Tibial nerve (tissue), 4 donors: ENCODE measurements around the gene BRIX1. TPM values are rescaled to one million over a fixed set of nuclear protein-coding genes. Genes with fewer than 3 reads are reported as not detected.
A peak's percentile ranks its signal among the peaks of the same experiment; 100 is the strongest.

Source experiments
- DNase-seq, 2 donors: peaks; one replicate each; pipeline ENCODE4 v3.0.0-alpha.2; 2019; ENCODE audit warnings: low spot score in 2 of 2
- H3K27ac ChIP-seq, 4 donors: fragments of 200-600 bp; sonication (generic) in 3 of 4; one replicate each; pipeline ENCODE4 v1.5.1; 2017 to 2019; ENCODE audit warnings: mild to moderate bottlenecking in 1 of 4
- H3K27me3 ChIP-seq, 2 donors: fragments of 200-600 bp; sonication (generic) in 1 of 2; one replicate each; pipeline versions ENCODE4 v1.5.1 to v1.6.0; 2017 to 2019
- H3K36me3 ChIP-seq, 3 donors: fragments of 200-600 bp; sonication (generic); one replicate each; pipeline ENCODE4 v1.5.1; 2018 to 2019
- H3K4me1 ChIP-seq, 4 donors: fragments of 200-600 bp; sonication (generic) in 3 of 4; one replicate each; pipeline ENCODE4 v1.5.1; 2017 to 2019
- H3K4me3 ChIP-seq, 4 donors: fragments of 200-600 bp; sonication (generic) in 3 of 4; one replicate each; pipeline ENCODE4 v1.5.1; 2017 to 2019; ENCODE audit warnings: mild to moderate bottlenecking in 1 of 4, moderate library complexity in 1 of 4
- H3K9me3 ChIP-seq, 4 donors: fragments of 200-600 bp; sonication (generic) in 3 of 4; one replicate each; pipeline ENCODE4 v1.5.1; 2017 to 2019
- CTCF ChIP-seq, 5 experiments: fragments of 200-600 bp in 3 of 5; fragments of 450-650 bp in 2 of 5; sonication (generic) in 3 of 5; IDR thresholded peaks; one replicate each; pipeline ENCODE4 v1.5.1; 2016 to 2019; ENCODE audit warnings: antibody characterized with exemption in 5 of 5, mild to moderate bottlenecking in 3 of 5, moderate library complexity in 2 of 5
- EP300 ChIP-seq, 2 donors: sonication (generic); formaldehyde crosslinking; IDR thresholded peaks; one replicate each; pipeline ENCODE4 v1.6.1; 2017; ENCODE audit warnings: antibody characterized with exemption in 2 of 2, mild to moderate bottlenecking in 1 of 2
- POLR2A ChIP-seq, 2 donors: fragments of 450-650 bp; IDR thresholded peaks; one replicate each; pipeline ENCODE4 v1.6.1; 2017; ENCODE audit warnings: antibody characterized with exemption in 2 of 2, mild to moderate bottlenecking in 2 of 2, moderate library complexity in 2 of 2
- WGBS, 2 donors: methylation state at CpG; one replicate each; pipeline ENCODE4 v1.1.5; 2018; 5-methylcytosine and 5-hydroxymethylcytosine counted together
- total RNA-seq, 4 donors: library from RNA; depleted of rRNA; stranded (reverse); fragments of >200 nt; gene quantifications; one replicate each; pipeline ENCODE4 v1.1.0, GENCODE V29; 2016

Gene BRIX1
- total RNA-seq, 4 donors from 2014 or later = 15.7 to 33.7 (median 22.5) TPM

DNA sequence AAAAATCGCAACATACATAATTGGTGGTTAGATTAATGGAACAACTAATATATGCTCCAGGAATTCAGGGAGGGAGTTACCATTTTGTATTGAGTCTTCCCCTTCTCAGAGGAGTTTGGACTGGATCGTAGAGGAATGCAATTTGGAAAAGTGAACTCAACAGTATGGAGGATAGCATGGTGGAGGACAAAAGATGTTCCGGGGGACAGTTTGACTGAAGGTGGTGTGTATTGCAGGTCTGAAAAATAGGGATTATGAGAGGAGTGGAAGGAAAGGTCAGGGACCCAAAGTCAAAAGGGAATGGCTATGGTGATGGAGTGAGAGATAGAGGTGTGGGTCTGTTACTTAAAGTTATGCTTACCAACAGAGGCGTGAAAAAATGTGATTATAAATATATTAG lies 15.4 kb downstream of the BRIX1 start:
- Histone ChIP-seq H3K27me3 (no peaks in the 10 kb centered on the region), H3K27ac (peak overlapping the region in 1 of 4 donors; percentile 97), H3K9me3 (no peaks in the 10 kb centered on the region), H3K4me1 (peaks cover 0 to 30% (median 15%) of the 10 kb centered on the region in 4 donors), H3K36me3 (peaks cover 0 to 16% (median 2%) of the 10 kb centered on the region in 3 donors), H3K4me3 (peak overlapping the region in 2 of 4 donors; percentile 81 to 88)
- no peak for DNase-seq
- TF ChIP-seq EP300 (IDR thresholded peaks at IDR 0.05) (no peak), CTCF (IDR thresholded peaks at IDR 0.05) (no peak), POLR2A (IDR thresholded peaks at IDR 0.05) (no peak)
- WGBS, 2 donors = 72 to 82% methylated on average over 4 of the region's 4 CpGs

- H3K9me3 ChIP-seq = no peaks in the 10 kb centered on the region
- H3K27me3 ChIP-seq = no peaks in the 10 kb centered on the region
- DNase-seq = no peak
- H3K36me3 ChIP-seq = peaks cover 0 to 28% (median 17%) of the 10 kb centered on the region in 3 donors
- 90 to 98% methylated on average over 2 of the region's 2 CpGs for WGBS, 2 donors
- H3K27ac ChIP-seq = no peak overlapping the region
- H3K4me3 ChIP-seq = no peak overlapping the region
- TF ChIP-seq EP300 (IDR thresholded peaks at IDR 0.05) (no peak), POLR2A (IDR thresholded peaks at IDR 0.05) (no peak), CTCF (IDR thresholded peaks at IDR 0.05) (no peak)
- peaks cover 0 to 30% (median 15%) of the 10 kb centered on the region in 4 donors for H3K4me1 ChIP-seq
These were observed 17.4 kb downstream of the BRIX1 start for GRCh38 chr5:34932947-34933346.

DNA sequence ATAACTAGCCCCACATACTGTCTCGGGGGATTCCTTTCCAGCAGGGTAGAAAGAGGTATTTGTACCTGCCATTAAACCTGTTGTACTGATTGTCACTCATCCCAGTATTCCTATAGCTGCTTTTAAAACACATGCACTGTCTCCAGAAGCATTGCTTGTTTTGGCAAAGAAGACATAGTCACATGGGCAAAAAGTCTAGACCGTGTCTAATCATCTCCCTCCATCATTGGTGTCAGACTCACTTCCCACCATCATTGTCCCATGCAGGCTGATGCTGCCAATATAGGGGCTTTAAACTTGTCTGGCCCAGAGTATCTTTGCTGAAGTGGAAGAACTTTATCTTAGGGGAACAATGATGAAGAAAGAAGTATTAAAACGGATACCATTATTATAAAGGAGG lies 26.4 kb downstream of the BRIX1 start:
- Histone ChIP-seq H3K36me3 (peaks cover 0 to 95% (median 14%) of the 10 kb centered on the region in 3 donors), H3K4me1 (no peaks in the 10 kb centered on the region), H3K4me3 (no peak overlapping the region), H3K27me3 (no peaks in the 10 kb centered on the region), H3K27ac (no peak overlapping the region), H3K9me3 (no peaks in the 10 kb centered on the region)
- WGBS, 2 donors = 74% methylated on average over 3 of the region's 3 CpGs
- DNase-seq = no peak
- no peak for TF ChIP-seq CTCF (IDR thresholded peaks at IDR 0.05)
- no peak for TF ChIP-seq EP300 (IDR thresholded peaks at IDR 0.05)
- TF ChIP-seq POLR2A (IDR thresholded peaks at IDR 0.05) = no peak

GRCh38 chr5:34944044-34944443 lies 28.5 kb downstream of the BRIX1 start:
- Histone ChIP-seq H3K27me3 (no peaks in the 10 kb centered on the region), H3K36me3 (peaks cover 0 to 92% (median 0%) of the 10 kb centered on the region in 3 donors), H3K27ac (no peak overlapping the region), H3K4me3 (no peak overlapping the region), H3K4me1 (no peaks in the 10 kb centered on the region), H3K9me3 (no peaks in the 10 kb centered on the region)
- no peak for DNase-seq
- TF ChIP-seq EP300 (IDR thresholded peaks at IDR 0.05) (no peak), CTCF (IDR thresholded peaks at IDR 0.05) (no peak), POLR2A (IDR thresholded peaks at IDR 0.05) (no peak)
- 96 to 98% methylated on average over 2 of the region's 2 CpGs for WGBS, 2 donors

- Histone ChIP-seq H3K27ac (no peak overlapping the region), H3K9me3 (no peaks in the 10 kb centered on the region), H3K4me3 (no peak overlapping the region), H3K27me3 (no peaks in the 10 kb centered on the region), H3K36me3 (peaks cover 0 to 92% (median 0%) of the 10 kb centered on the region in 3 donors), H3K4me1 (no peaks in the 10 kb centered on the region)
- no peak for DNase-seq
- TF ChIP-seq EP300 (IDR thresholded peaks at IDR 0.05) (no peak), CTCF (IDR thresholded peaks at IDR 0.05) (no peak), POLR2A (IDR thresholded peaks at IDR 0.05) (no peak)
- 86 to 90% methylated on average over 11 of the region's 11 CpGs for WGBS, 2 donors
These were observed 29.0 kb downstream of the BRIX1 start for GRCh38 chr5:34944460-34945047.
